ENCODE data around the gene PDZD8.

GRCh38 chr10:117241541-117242462, 133.4 kb downstream of the PDZD8 start:
- no peak for TF ChIP-seq GATA2 (IDR thresholded peaks at IDR 0.05; ENCODE audit: low read depth, low read length)
- no peak for TF ChIP-seq GATA3 (IDR thresholded peaks at IDR 0.05; ENCODE audit: low read depth, low read length)
